Panc1 (cell line): ENCODE measurements around the gene WNT5B. TPM values are rescaled to one million over a fixed set of nuclear protein-coding genes. Genes with fewer than 3 reads are reported as not detected.

Source experiments
- ATAC-seq: fragments of 200-7000 bp; cut with Tn5 transposase; 2 replicates; pipeline ENCODE4 v1.9.1; 2020; ENCODE audit warnings: mild to moderate bottlenecking, moderate library complexity
- Bru-seq: library from RNA; stranded (reverse); fragments of 400-500 nt; gene quantifications from one replicate; lab custom pipeline; 2021; lab: Mats Ljungman, UMichigan
- BruChase-seq, 2 experiments: library from RNA; stranded (reverse); fragments of 400-500 nt; gene quantifications; one replicate each; lab custom pipeline; 2021; lab: Mats Ljungman, UMichigan
- BruUV-seq: library from RNA; stranded (reverse); fragments of 400-500 nt; replicated peaks from 2 replicates; lab custom pipeline; 2021; lab: Mats Ljungman, UMichigan
- CTCF ChIA-PET: fragments of 300-600 bp; sonication (Branson Sonifier 250); formaldehyde crosslinking; loops from one replicate; lab custom pipeline; 2022; ENCODE audit warnings: antibody characterized with exemption; lab: Charles Lee
- POLR2A ChIA-PET: fragments of 300-600 bp; sonication (Branson Sonifier 250); formaldehyde crosslinking; loops from one replicate; lab custom pipeline; 2022; ENCODE audit warnings: antibody characterized with exemption; lab: Charles Lee
- DNase-seq: peaks from one replicate; pipeline ENCODE4 v3.0.0-alpha.2; 2010; ENCODE audit warnings: low read depth, low spot score
- H3K27ac ChIP-seq: 2 replicates; pipeline ENCODE4 v1.5.1; 2011; ENCODE audit warnings: mild to moderate bottlenecking, low read length, inconsistent platforms
- H3K27me3 ChIP-seq: fragments of 200-500 bp; sonication (Bioruptor generic); 2 replicates; pipeline ENCODE4 v1.6.0; 2014; ENCODE audit warnings: low read length, inconsistent platforms; ENCODE audit not compliant: control insufficient read depth, insufficient read depth
- H3K36me3 ChIP-seq: fragments of 200-500 bp; sonication (Bioruptor generic); 2 replicates; pipeline ENCODE4 v1.5.1; 2014; ENCODE audit warnings: inconsistent platforms, mild to moderate bottlenecking, low read length, moderate library complexity; ENCODE audit not compliant: control insufficient read depth, insufficient read depth
- H3K4me1 ChIP-seq: 2 replicates; pipeline ENCODE4 v1.5.1; 2011; ENCODE audit warnings: inconsistent platforms, mild to moderate bottlenecking, low read length, moderate library complexity; ENCODE audit not compliant: control insufficient read depth, insufficient read depth
- H3K4me3 ChIP-seq, 2 experiments: 2 replicates each; pipeline ENCODE4 v1.5.1; 2011 to 2012; ENCODE audit warnings: low read depth in 2 of 2, low read length in 2 of 2, mild to moderate bottlenecking in 2 of 2, inconsistent platforms in 1 of 2, moderate library complexity in 1 of 2
- H3K9me3 ChIP-seq: fragments of 200-500 bp; sonication (Bioruptor generic); 2 replicates; pipeline ENCODE4 v1.5.1; 2014; ENCODE audit warnings: low read depth, mild to moderate bottlenecking, inconsistent platforms, low read length, moderate library complexity; ENCODE audit not compliant: control insufficient read depth, insufficient read depth
- POLR2AphosphoS5 ChIP-seq: IDR thresholded peaks from 2 replicates; pipeline ENCODE4 v1.6.1; 2012; ENCODE audit warnings: mild to moderate bottlenecking, low read depth, low read length, moderate library complexity
- SIN3A ChIP-seq: IDR thresholded peaks from 2 replicates; pipeline ENCODE4 v1.6.1; 2012; ENCODE audit warnings: low read depth, mild to moderate bottlenecking, low read length, moderate library complexity, borderline replicate concordance; ENCODE audit not compliant: insufficient read depth
- TCF7L2 ChIP-seq: IDR thresholded peaks from 2 replicates; pipeline ENCODE4 v1.6.1; 2011; ENCODE audit warnings: mild to moderate bottlenecking, low read depth, low read length, inconsistent platforms
- in situ Hi-C: cut with HindIII; loops from 2 replicates; pipeline ENCODE4 v1.10.0; 2016; ENCODE audit warnings: low sequenced_read_pairs, low pct_unique_long_range_greater_than_20kb
- intact Hi-C: fragments of 100-400 bp; cut with micrococcal nuclease; formaldehyde crosslinking; loops from one replicate; pipeline ENCODE4 v1.10.0; 2022; ENCODE audit not compliant: unreplicated experiment
- long read RNA-seq: library from polyadenylated mRNA; unstranded; transcript quantifications from one replicate; pipeline ENCODE4 v2.0.0, GENCODE V29; 2021; ENCODE audit not compliant: unreplicated experiment
- polyA plus RNA-seq: library from polyadenylated mRNA; unstranded; fragments of >200 nt; gene quantifications from one replicate; pipeline ENCODE4 v1.2.1, GENCODE V29; 2012; ENCODE audit warnings: missing spikeins; ENCODE audit not compliant: insufficient read length
- total RNA-seq: library from RNA; stranded (reverse); gene quantifications from one replicate; pipeline ENCODE4 v1.2.1, GENCODE V29; 2021; ENCODE audit not compliant: unreplicated experiment
- TF ChIP-seq, protein P1 (sequence below), 2 experiments: IDR thresholded peaks; 2 replicates each; pipeline ENCODE4 v1.6.1; 2011 to 2012; ENCODE audit warnings: low read depth in 2 of 2, control low read depth in 1 of 2, low read length in 1 of 2, mild to moderate bottlenecking in 1 of 2, moderate library complexity in 1 of 2; ENCODE audit not compliant: insufficient read depth in 1 of 2
- TF ChIP-seq, protein P2 (sequence below): fragments of 450-650 bp; IDR thresholded peaks from 2 replicates; pipeline ENCODE4 v1.5.1; 2017; ENCODE audit warnings: mild to moderate bottlenecking

Gene WNT5B
- total RNA-seq (36.9 TPM), Bru-seq, nascent RNA (percentile 72 among the genes with signal in this experiment), BruChase-seq, experiment 1, labeled RNA remaining after a 2-hour chase (percentile 71 among the genes with signal in this experiment), BruChase-seq, experiment 2, labeled RNA remaining after a 6-hour chase (percentile 76 among the genes with signal in this experiment)
- 34.8 TPM for polyA plus RNA-seq
- long read RNA-seq, partial matches to known transcripts = 7 of 97 reads
- long read RNA-seq, other reads (novel, unspliced or antisense) = 88 of 97 reads

DNA sequence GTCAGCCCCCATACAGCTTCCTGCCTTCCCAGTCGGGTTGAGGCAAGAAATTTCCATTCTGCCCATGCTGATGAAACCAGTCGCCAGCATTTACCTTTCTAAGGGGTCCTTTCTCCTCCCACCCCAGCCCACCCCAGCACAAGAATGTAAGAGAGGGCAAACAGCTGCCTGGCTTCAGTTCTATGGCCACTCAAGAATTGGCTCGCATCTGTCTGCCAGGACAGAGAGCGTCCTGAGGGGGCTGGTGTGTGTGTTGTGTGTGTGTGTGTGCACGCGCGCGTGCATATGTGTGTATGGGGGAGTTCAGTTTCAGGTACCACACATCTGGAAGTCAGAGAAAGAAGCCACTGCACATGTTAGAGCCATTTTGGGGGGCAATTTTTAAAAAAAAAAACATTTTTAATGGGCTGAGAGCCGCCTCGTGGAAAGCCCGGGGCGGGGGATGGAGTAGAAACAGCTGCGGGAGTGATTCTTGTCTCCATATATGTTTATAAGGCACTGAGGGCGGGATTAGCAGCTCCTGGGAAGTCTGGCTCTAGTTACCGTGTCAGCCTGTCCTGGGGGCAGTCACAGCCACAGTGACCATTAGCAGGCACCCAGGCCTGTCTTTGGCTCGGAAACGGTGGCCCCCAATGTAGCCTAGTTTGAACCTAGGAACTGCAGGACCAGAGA lies at the start of gene WNT5B:
Gene WNT5B, plus strand, starts transcription at position 566 of the 672 bp plus-strand sequence. CDS start 2,124 bp downstream, outside the sequence.
- BruUV-seq = no TSS peak
- Histone ChIP-seq H3K9me3 (no peaks in the 10 kb centered on the region), H3K4me3 (peak within 1 kb of the TSS; percentile 19 to 23; a peak in 1 of 4 replicates), H3K4me1 (peaks cover 4% of the 10 kb centered on the region; the same call in 1 of the 2 replicates), H3K27me3 (no peaks in the 10 kb centered on the region), H3K27ac (no peak within 1 kb of the TSS), H3K36me3 (no peaks in the 10 kb centered on the region)
- TF ChIP-seq, protein P1, sequence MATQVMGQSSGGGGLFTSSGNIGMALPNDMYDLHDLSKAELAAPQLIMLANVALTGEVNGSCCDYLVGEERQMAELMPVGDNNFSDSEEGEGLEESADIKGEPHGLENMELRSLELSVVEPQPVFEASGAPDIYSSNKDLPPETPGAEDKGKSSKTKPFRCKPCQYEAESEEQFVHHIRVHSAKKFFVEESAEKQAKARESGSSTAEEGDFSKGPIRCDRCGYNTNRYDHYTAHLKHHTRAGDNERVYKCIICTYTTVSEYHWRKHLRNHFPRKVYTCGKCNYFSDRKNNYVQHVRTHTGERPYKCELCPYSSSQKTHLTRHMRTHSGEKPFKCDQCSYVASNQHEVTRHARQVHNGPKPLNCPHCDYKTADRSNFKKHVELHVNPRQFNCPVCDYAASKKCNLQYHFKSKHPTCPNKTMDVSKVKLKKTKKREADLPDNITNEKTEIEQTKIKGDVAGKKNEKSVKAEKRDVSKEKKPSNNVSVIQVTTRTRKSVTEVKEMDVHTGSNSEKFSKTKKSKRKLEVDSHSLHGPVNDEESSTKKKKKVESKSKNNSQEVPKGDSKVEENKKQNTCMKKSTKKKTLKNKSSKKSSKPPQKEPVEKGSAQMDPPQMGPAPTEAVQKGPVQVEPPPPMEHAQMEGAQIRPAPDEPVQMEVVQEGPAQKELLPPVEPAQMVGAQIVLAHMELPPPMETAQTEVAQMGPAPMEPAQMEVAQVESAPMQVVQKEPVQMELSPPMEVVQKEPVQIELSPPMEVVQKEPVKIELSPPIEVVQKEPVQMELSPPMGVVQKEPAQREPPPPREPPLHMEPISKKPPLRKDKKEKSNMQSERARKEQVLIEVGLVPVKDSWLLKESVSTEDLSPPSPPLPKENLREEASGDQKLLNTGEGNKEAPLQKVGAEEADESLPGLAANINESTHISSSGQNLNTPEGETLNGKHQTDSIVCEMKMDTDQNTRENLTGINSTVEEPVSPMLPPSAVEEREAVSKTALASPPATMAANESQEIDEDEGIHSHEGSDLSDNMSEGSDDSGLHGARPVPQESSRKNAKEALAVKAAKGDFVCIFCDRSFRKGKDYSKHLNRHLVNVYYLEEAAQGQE (IDR thresholded peaks at IDR 0.05; ENCODE audit: insufficient read depth in 1 of 2, low read depth in 2 of 2, low read length in 1 of 2) = no peak
- TF ChIP-seq, protein P2, sequence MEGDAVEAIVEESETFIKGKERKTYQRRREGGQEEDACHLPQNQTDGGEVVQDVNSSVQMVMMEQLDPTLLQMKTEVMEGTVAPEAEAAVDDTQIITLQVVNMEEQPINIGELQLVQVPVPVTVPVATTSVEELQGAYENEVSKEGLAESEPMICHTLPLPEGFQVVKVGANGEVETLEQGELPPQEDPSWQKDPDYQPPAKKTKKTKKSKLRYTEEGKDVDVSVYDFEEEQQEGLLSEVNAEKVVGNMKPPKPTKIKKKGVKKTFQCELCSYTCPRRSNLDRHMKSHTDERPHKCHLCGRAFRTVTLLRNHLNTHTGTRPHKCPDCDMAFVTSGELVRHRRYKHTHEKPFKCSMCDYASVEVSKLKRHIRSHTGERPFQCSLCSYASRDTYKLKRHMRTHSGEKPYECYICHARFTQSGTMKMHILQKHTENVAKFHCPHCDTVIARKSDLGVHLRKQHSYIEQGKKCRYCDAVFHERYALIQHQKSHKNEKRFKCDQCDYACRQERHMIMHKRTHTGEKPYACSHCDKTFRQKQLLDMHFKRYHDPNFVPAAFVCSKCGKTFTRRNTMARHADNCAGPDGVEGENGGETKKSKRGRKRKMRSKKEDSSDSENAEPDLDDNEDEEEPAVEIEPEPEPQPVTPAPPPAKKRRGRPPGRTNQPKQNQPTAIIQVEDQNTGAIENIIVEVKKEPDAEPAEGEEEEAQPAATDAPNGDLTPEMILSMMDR = no peak
- TF ChIP-seq SIN3A (no peak), TCF7L2 (no peak), POLR2AphosphoS5 (no peak)
- ChIA-PET CTCF (interaction anchor here (0.6 kb wide), 1 partner anchor 27 kb away, joined by 15 read pairs; no protein-coding TSS in a partner anchor), POLR2A (interaction anchor here (0.6 kb wide), 1 partner anchor 64 kb away, joined by 6 read pairs; no protein-coding TSS in a partner anchor)
- in situ Hi-C loops (no loop called here), intact Hi-C loops (no loop called here)
- ATAC-seq = no peak
- no peak for DNase-seq

DNA sequence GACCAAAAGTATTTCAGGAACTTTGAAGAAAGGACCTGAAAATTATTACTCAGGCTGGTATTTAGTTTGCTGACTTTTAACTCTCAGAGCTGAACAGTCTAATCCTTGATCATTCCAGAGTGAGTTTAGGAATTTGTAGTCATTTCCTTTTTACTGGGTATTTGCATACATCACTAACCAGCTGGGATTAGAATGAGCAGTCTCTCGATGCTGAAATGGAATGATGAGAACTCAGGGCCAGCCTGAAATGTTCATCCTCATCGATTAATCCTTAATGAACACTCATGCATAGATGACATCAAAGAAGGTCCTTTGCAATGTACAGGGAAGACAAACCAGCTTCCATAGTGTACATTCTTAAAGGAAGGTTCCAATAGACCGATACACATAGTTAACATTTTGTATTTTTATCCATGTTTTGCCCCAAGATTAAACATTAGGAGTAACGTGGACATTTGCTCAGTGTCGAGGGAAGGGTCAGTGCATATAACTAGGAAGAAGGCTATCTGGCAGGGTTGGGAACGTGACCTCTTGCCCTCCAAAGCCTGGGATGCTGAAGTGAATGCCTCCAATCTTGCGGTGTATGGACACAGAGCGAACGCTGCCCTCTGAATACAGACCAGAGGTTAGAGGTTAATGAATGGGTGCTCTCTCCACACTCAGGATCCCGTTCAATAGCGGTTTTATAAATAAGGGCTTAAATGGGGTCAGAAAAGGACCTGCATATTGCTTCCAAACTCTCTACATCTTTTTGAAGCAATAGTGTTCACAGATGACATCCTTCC lies 49.2 kb upstream of the WNT5B start:
- Histone ChIP-seq H3K4me3 (no peak overlapping the region), H3K36me3 (no peaks in the 10 kb centered on the region), H3K9me3 (no peaks in the 10 kb centered on the region), H3K4me1 (peaks cover 47% of the 10 kb centered on the region), H3K27ac (peak overlapping the region; percentile 48), H3K27me3 (no peaks in the 10 kb centered on the region)
- in situ Hi-C loops = no loop called here
- no TSS peak for BruUV-seq
- TF ChIP-seq, protein P1 (IDR thresholded peaks at IDR 0.05; ENCODE audit: insufficient read depth in 1 of 2, low read depth in 2 of 2, low read length in 1 of 2) = no peak
- TF ChIP-seq, protein P2 = no peak
- TF ChIP-seq SIN3A (no peak), POLR2AphosphoS5 (no peak), TCF7L2 (no peak)
- intact Hi-C loops = loop anchor here (5.0 to 10.0 kb wide), 2 partner anchors 185 to 463 kb away; no protein-coding TSS in a partner anchor
- POLR2A ChIA-PET = no interaction called here
- DNase-seq (no peak), ATAC-seq (no peak)
- CTCF ChIA-PET = no interaction called here
